CD4-positive, alpha-beta T cell (primary cell): ENCODE data around the gene BTBD16. TPM values are rescaled to one million over a fixed set of nuclear protein-coding genes. Genes with fewer than 3 reads are reported as not detected.

Experiments used
- ATAC-seq: fragments of 200-7000 bp; cut with Tn5 transposase; one replicate; pipeline ENCODE4 v1.10.0; 2022; ENCODE audit warnings: mild to moderate bottlenecking; ENCODE audit not compliant: poor library complexity
- CTCF ChIA-PET: fragments of 350-600 bp; sonication (Branson Sonifier 250); formaldehyde crosslinking; loops from one replicate; lab custom pipeline; 2021; ENCODE audit warnings: antibody characterized with exemption, inconsistent platforms; lab: Charles Lee
- POLR2A ChIA-PET: fragments of 350-600 bp; sonication (Branson Sonifier 250); formaldehyde crosslinking; loops from one replicate; lab custom pipeline; 2021; ENCODE audit warnings: antibody characterized with exemption, inconsistent platforms; lab: Charles Lee
- DNase-seq, 14 experiments: peaks; one replicate each; pipeline ENCODE4 v3.0.0-alpha.2; 2013 to 2020; ENCODE audit warnings: mixed read lengths in 2 of 14
- H3K27ac ChIP-seq, 2 donors: one replicate each; pipeline versions ENCODE4 v1.5.1 to v1.7.0; 2013; ENCODE audit warnings: low read length in 2 of 2, low read depth in 1 of 2, mild to moderate bottlenecking in 1 of 2
- H3K27me3 ChIP-seq, 2 experiments: 1 replicate in 1 of 2; 2 replicates in 1 of 2; pipeline versions ENCODE4 v1.6.1 to v1.7.0; 2013; ENCODE audit warnings: low read length in 2 of 2, control low read depth in 1 of 2, mild to moderate bottlenecking in 1 of 2, moderate library complexity in 1 of 2; ENCODE audit not compliant: insufficient read depth in 2 of 2, control insufficient read depth in 1 of 2
- H3K36me3 ChIP-seq: one replicate; pipeline ENCODE4 v1.6.1; 2013; ENCODE audit warnings: low read length, control low read depth; ENCODE audit not compliant: insufficient read depth
- H3K4me1 ChIP-seq: one replicate; pipeline ENCODE4 v1.6.1; 2013; ENCODE audit warnings: low read length, control low read depth; ENCODE audit not compliant: insufficient read depth
- H3K4me3 ChIP-seq: one replicate; pipeline ENCODE4 v1.5.1; 2013; ENCODE audit warnings: mild to moderate bottlenecking, low read length, moderate library complexity
- H3K9me3 ChIP-seq, 2 experiments: 1 replicate in 1 of 2; 2 replicates in 1 of 2; pipeline versions ENCODE4 v1.6.1 to v1.7.0; 2013; ENCODE audit warnings: low read length in 2 of 2, mild to moderate bottlenecking in 2 of 2, control low read depth in 1 of 2, moderate library complexity in 1 of 2; ENCODE audit not compliant: control insufficient read depth in 1 of 2, insufficient read depth in 1 of 2
- H3K27ac Mint-ChIP-seq: one replicate; pipeline ENCODE4 v1.8.0; 2020; ENCODE audit warnings: mixed read lengths
- H3K27me3 Mint-ChIP-seq: one replicate; pipeline ENCODE4 v1.8.0; 2021; ENCODE audit warnings: mixed read lengths
- H3K36me3 Mint-ChIP-seq: one replicate; pipeline ENCODE4 v1.8.0; 2021; ENCODE audit warnings: low read depth, mixed read lengths
- H3K4me1 Mint-ChIP-seq: one replicate; pipeline ENCODE4 v1.8.0; 2021; ENCODE audit warnings: low read depth, mixed read lengths
- H3K4me3 Mint-ChIP-seq: one replicate; pipeline ENCODE4 v1.8.0; 2020; ENCODE audit warnings: mild to moderate bottlenecking, mixed read lengths
- H3K9me3 Mint-ChIP-seq: one replicate; pipeline ENCODE4 v1.8.0; 2020; ENCODE audit warnings: mixed read lengths
- CTCF ChIP-seq: fragments of 200-600 bp; IDR thresholded peaks from one replicate; pipeline ENCODE4 v1.8.0; 2022; ENCODE audit warnings: antibody characterized with exemption, mild to moderate bottlenecking
- intact Hi-C, 2 experiments: fragments of 100-400 bp; cut with DNase I in 1 of 2; cut with micrococcal nuclease in 1 of 2; formaldehyde crosslinking; loops; one replicate each; pipeline versions ENCODE4 v1.15.1 to v1.9.0; 2023 to 2025; cut with DNase I, micrococcal nuclease
- total RNA-seq, 174 experiments: library from RNA in 2 of 174; stranded (reverse) in 2 of 174; gene quantifications; one replicate each; pipeline ENCODE4 v1.2.3 and lab custom pipeline; 2021 to 2026

BTBD16 gene
- total RNA-seq, 2 experiments from 2014 or later: not detected

GRCh38 chr10:122285506-122286444 is 14.7 kb downstream of the BTBD16 start:
- no peaks in the 10 kb centered on the region for H3K4me1 ChIP-seq
- ChIA-PET POLR2A (no interaction called here), CTCF (no interaction called here)
- H3K27me3 ChIP-seq: no peaks in the 10 kb centered on the region
- no peaks in the 10 kb centered on the region for H3K9me3 Mint-ChIP-seq
- H3K9me3 ChIP-seq: no peaks in the 10 kb centered on the region
- no peak for DNase-seq
- intact Hi-C loops: no loop called here
- no peak for ATAC-seq
- peaks cover 13% of the 10 kb centered on the region for H3K27me3 Mint-ChIP-seq
- H3K36me3 Mint-ChIP-seq: no peaks in the 10 kb centered on the region
- no peak overlapping the region for H3K27ac Mint-ChIP-seq
- H3K4me3 ChIP-seq: no peak overlapping the region
- no peaks in the 10 kb centered on the region for H3K36me3 ChIP-seq
- no peaks in the 10 kb centered on the region for H3K4me1 Mint-ChIP-seq
- H3K27ac ChIP-seq: no peak overlapping the region
- no peak for TF ChIP-seq CTCF
- no peak overlapping the region for H3K4me3 Mint-ChIP-seq

- POLR2A ChIA-PET: no interaction called here
- CTCF ChIA-PET: no interaction called here
These were observed 15.8 kb downstream of the BTBD16 start for GRCh38 chr10:122286867-122287266.

GRCh38 chr10:122287570-122287969 is 16.5 kb downstream of the BTBD16 start:
- no peaks in the 10 kb centered on the region for H3K36me3 Mint-ChIP-seq
- no peak overlapping the region for H3K27ac ChIP-seq
- no peaks in the 10 kb centered on the region for H3K27me3 Mint-ChIP-seq
- POLR2A ChIA-PET: no interaction called here
- no peaks in the 10 kb centered on the region for H3K4me1 ChIP-seq
- no peak overlapping the region for H3K4me3 ChIP-seq
- H3K4me1 Mint-ChIP-seq: no peaks in the 10 kb centered on the region
- no peaks in the 10 kb centered on the region for H3K9me3 Mint-ChIP-seq
- H3K27me3 ChIP-seq: no peaks in the 10 kb centered on the region
- no peak overlapping the region for H3K4me3 Mint-ChIP-seq
- no peaks in the 10 kb centered on the region for H3K36me3 ChIP-seq
- no peak for TF ChIP-seq CTCF
- H3K9me3 ChIP-seq: no peaks in the 10 kb centered on the region
- no peak for DNase-seq
- H3K27ac Mint-ChIP-seq: no peak overlapping the region
- CTCF ChIA-PET: no interaction called here
- ATAC-seq: no peak
- intact Hi-C loops: no loop called here

More at GRCh38 chr10:122286867-122287266, 15.8 kb downstream of the BTBD16 start:
- H3K27ac Mint-ChIP-seq: no peak overlapping the region
- H3K27me3 Mint-ChIP-seq: peaks cover 5% of the 10 kb centered on the region
- TF ChIP-seq CTCF: no peak
- no peak overlapping the region for H3K4me3 Mint-ChIP-seq
- Histone ChIP-seq H3K36me3 (no peaks in the 10 kb centered on the region), H3K27me3 (no peaks in the 10 kb centered on the region), H3K27ac (no peak overlapping the region), H3K4me3 (no peak overlapping the region), H3K4me1 (no peaks in the 10 kb centered on the region), H3K9me3 (no peaks in the 10 kb centered on the region)
- no peaks in the 10 kb centered on the region for H3K36me3 Mint-ChIP-seq
- intact Hi-C loops: no loop called here
- no peak for ATAC-seq
- H3K4me1 Mint-ChIP-seq: no peaks in the 10 kb centered on the region
- no peak for DNase-seq
- H3K9me3 Mint-ChIP-seq: no peaks in the 10 kb centered on the region
